ENCODE data around the gene RPL13. TPM values are rescaled to one million over a fixed set of nuclear protein-coding genes. Genes with fewer than 3 reads are reported as not detected.
A peak's percentile ranks its signal among the peaks of the same experiment; 100 is the strongest.

Gene RPL13
- total and polyA plus RNA-seq, 2 of the 4 experiments (the other 2 are of a cell fraction), result 2,098 to 3,527 TPM

DNA sequence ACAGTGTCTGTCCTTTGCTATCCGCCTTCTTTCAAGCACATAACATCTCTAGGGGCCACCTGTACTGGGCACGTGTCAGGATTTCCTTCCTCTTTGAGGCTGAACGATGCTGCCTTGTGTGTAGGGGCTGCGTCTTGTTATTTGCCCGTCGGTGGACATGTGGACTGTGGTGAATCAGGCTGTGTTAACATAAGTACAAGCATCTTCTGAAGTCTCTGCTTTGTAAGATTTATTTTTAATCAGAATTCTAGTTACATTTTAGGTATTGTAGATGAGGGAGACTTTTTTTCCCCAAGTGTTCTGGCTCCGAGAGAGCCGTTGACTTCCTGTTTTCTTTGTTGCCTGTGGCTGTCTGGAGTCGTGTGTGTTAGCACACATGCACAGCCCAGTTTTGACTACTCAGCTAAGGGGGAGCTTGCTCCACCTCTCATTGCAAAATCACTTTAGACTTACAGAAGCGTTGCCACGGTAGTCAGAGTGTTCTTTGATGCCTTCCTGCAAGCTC, 26.2 kb upstream of the RPL13 start:
- CTCF ChIA-PET, result interaction anchor here (0.6 kb wide), 1 partner anchor 212 kb away, joined by 3 read pairs; no protein-coding TSS in a partner anchor
- no peak overlapping the region for H3K9ac ChIP-seq (ENCODE audit: low read depth, low read length)
- no peak for TF ChIP-seq FOS (IDR thresholded peaks at IDR 0.05; ENCODE audit: low read depth, low read length)
- TF ChIP-seq RCOR1 (IDR thresholded peaks at IDR 0.05; ENCODE audit: insufficient replicate concordance, low read length), result no peak
- no peak for TF ChIP-seq RAD21 (IDR thresholded peaks at IDR 0.05; ENCODE audit: low read length)
- no peak overlapping the region for H2BK20ac ChIP-seq (ENCODE audit: low read depth, low read length)
- no peak overlapping the region for H2BK5ac ChIP-seq (ENCODE audit: low read depth, low read length, poor library complexity, severe bottlenecking)
- POLR2A ChIA-PET (ENCODE audit: unreplicated experiment), result no interaction called here
- no peak overlapping the region for H3K4ac ChIP-seq (ENCODE audit: low read depth, low read length)
- H3K23ac ChIP-seq (ENCODE audit: low read depth, low read length), result no peak overlapping the region
- H2AK9ac ChIP-seq (replicated peaks; ENCODE audit: low read depth, low read length, poor library complexity), result peak overlapping the region; percentile 24
- peaks cover 78% of the 10 kb centered on the region for H3K36me3 ChIP-seq (ENCODE audit: control insufficient read depth, insufficient read depth, low read length)
- H3K27me3 ChIP-seq (ENCODE audit: control insufficient read depth, insufficient read depth, low read length), result no peaks in the 10 kb centered on the region
- H3K4me3 ChIP-seq (ENCODE audit: insufficient read depth, low read depth, low read length), result no peak overlapping the region
- H3K79me1 ChIP-seq (ENCODE audit: low read depth in 1 of 2, low read length in 2 of 2), result peaks cover 16 to 54% of the 10 kb centered on the region in 2 experiments; a peak in 2 of 4 replicates
- WGBS, 2 experiments (ENCODE audit: extremely low coverage in 2 of 2, insufficient read length in 1 of 2), result 83% methylated on average over 2 of the region's 11 CpGs; no CpG with 5 or more reads in 1 of the 2 experiments
- H2AFZ ChIP-seq (replicated peaks; ENCODE audit: low read length, poor library complexity), result no peak overlapping the region
- H2AK5ac ChIP-seq (ENCODE audit: low read depth, low read length), result no peak overlapping the region
- in situ Hi-C loops (cut with MboI; ENCODE audit: low sequenced_read_pairs) (no loop called here), intact Hi-C loops (cut with micrococcal nuclease) (no loop called here), dilution Hi-C loops (cut with HindIII; ENCODE audit: low sequenced_read_pairs, unreplicated experiment) (no loop called here)
- BruUV-seq (replicated peaks), result no TSS peak
- no peak overlapping the region for H2BK120ac ChIP-seq (ENCODE audit: low read depth, low read length)
- no peak overlapping the region for H3K56ac ChIP-seq (ENCODE audit: extremely low read depth, insufficient read depth, low read length)
- no peak overlapping the region for H3K14ac ChIP-seq (replicated peaks; ENCODE audit: low read depth, low read length)
- H3K4me1 ChIP-seq (ENCODE audit: control insufficient read depth, insufficient read depth, low read length), result no peaks in the 10 kb centered on the region
- no peak overlapping the region for H4K5ac ChIP-seq (ENCODE audit: low read depth, low read length)
- H3K4me2 ChIP-seq (ENCODE audit: low read depth, low read length), result no peak overlapping the region
- no peak overlapping the region for H4K91ac ChIP-seq (ENCODE audit: insufficient read depth, low read depth, low read length)
- H3K9me1 ChIP-seq (ENCODE audit: insufficient read depth, low read length), result 0 out of 2 replicates have a peak, but pooled peaks cover 3% of the 10 kb centered on the region
- peak; percentile 62; the same call in 1 of the 2 replicates for ATAC-seq (ENCODE audit: low read depth)
- no peaks in the 10 kb centered on the region for H3K9me3 ChIP-seq (ENCODE audit: control insufficient read depth, insufficient read depth, low read length)
- no peak for DNase-seq
- H2BK15ac ChIP-seq (ENCODE audit: low read depth, low read length), result no peak overlapping the region
- peaks cover 24% of the 10 kb centered on the region for H4K20me1 ChIP-seq (ENCODE audit: insufficient read depth, low read length)
- H3K27ac ChIP-seq (ENCODE audit: insufficient read depth, low read length), result no peak overlapping the region
- no peak overlapping the region for H4K8ac ChIP-seq (ENCODE audit: low read depth in 2 of 2, low read length in 2 of 2)
- H3K18ac ChIP-seq (ENCODE audit: low read depth, low read length), result no peak overlapping the region

All from IMR-90 (cell line).